ENCODE results near the gene PCDHB13. TPM values are rescaled to one million over a fixed set of nuclear protein-coding genes. Genes with fewer than 3 reads are reported as not detected.

Gene PCDHB13
- total and polyA plus RNA-seq, 2 of the 4 experiments (the other 2 are of a cell fraction): 0.18 to 0.26 TPM

GRCh38 chr5:141250576-141250975 is 36.9 kb downstream of the PCDHB13 start:
- no peak overlapping the region for H2AK5ac ChIP-seq (ENCODE audit: low read depth, low read length)
- no peak overlapping the region for H3K56ac ChIP-seq (ENCODE audit: extremely low read depth, insufficient read depth, low read length)
- H3K14ac ChIP-seq (replicated peaks; ENCODE audit: low read depth, low read length): no peak overlapping the region
- no peak overlapping the region for H3K27ac ChIP-seq (ENCODE audit: insufficient read depth, low read length)
- H2BK120ac ChIP-seq (ENCODE audit: low read depth, low read length): no peak overlapping the region
- dilution Hi-C loops (cut with HindIII; ENCODE audit: low sequenced_read_pairs, unreplicated experiment): no loop called here
- H3K4me3 ChIP-seq (ENCODE audit: insufficient read depth, low read depth, low read length): no peak overlapping the region
- ATAC-seq (ENCODE audit: low read depth): no peak
- no peak overlapping the region for H4K5ac ChIP-seq (ENCODE audit: low read depth, low read length)
- no peak overlapping the region for H3K4me2 ChIP-seq (ENCODE audit: low read depth, low read length)
- in situ Hi-C loops (cut with MboI; ENCODE audit: low sequenced_read_pairs): no loop called here
- no peak for DNase-seq
- H2BK5ac ChIP-seq (ENCODE audit: low read depth, low read length, poor library complexity, severe bottlenecking): no peak overlapping the region
- no peak overlapping the region for H3K23ac ChIP-seq (ENCODE audit: low read depth, low read length)
- no peaks in the 10 kb centered on the region for H3K36me3 ChIP-seq (ENCODE audit: control insufficient read depth, insufficient read depth, low read length)
- no peak for TF ChIP-seq RCOR1 (IDR thresholded peaks at IDR 0.05; ENCODE audit: insufficient replicate concordance, low read length)
- TF ChIP-seq SMC3 (IDR thresholded peaks at IDR 0.05; ENCODE audit: low read depth, low read length): no peak
- TF ChIP-seq, protein P1, sequence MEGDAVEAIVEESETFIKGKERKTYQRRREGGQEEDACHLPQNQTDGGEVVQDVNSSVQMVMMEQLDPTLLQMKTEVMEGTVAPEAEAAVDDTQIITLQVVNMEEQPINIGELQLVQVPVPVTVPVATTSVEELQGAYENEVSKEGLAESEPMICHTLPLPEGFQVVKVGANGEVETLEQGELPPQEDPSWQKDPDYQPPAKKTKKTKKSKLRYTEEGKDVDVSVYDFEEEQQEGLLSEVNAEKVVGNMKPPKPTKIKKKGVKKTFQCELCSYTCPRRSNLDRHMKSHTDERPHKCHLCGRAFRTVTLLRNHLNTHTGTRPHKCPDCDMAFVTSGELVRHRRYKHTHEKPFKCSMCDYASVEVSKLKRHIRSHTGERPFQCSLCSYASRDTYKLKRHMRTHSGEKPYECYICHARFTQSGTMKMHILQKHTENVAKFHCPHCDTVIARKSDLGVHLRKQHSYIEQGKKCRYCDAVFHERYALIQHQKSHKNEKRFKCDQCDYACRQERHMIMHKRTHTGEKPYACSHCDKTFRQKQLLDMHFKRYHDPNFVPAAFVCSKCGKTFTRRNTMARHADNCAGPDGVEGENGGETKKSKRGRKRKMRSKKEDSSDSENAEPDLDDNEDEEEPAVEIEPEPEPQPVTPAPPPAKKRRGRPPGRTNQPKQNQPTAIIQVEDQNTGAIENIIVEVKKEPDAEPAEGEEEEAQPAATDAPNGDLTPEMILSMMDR (conservative IDR thresholded peaks at IDR 0.05; ENCODE audit: low read depth, low read length): no peak
- no peak for TF ChIP-seq POLR2A (IDR thresholded peaks at IDR 0.05; ENCODE audit: low read depth, low read length)
- TF ChIP-seq BHLHE40 (IDR thresholded peaks at IDR 0.05; ENCODE audit: low read depth, low read length): no peak
- TF ChIP-seq FOS (IDR thresholded peaks at IDR 0.05; ENCODE audit: low read depth, low read length): no peak
- no peak for TF ChIP-seq RAD21 (IDR thresholded peaks at IDR 0.05; ENCODE audit: low read length)
- no peak for TF ChIP-seq CHD1 (IDR thresholded peaks at IDR 0.05; ENCODE audit: low read depth, low read length)
- TF ChIP-seq NFE2L2 (IDR thresholded peaks at IDR 0.05; ENCODE audit: low read depth, low read length): no peak
- H3K27me3 ChIP-seq (ENCODE audit: control insufficient read depth, insufficient read depth, low read length): no peaks in the 10 kb centered on the region
- H3K9ac ChIP-seq (ENCODE audit: low read depth, low read length): no peak overlapping the region
- no peak overlapping the region for H4K8ac ChIP-seq (ENCODE audit: low read depth in 2 of 2, low read length in 2 of 2)
- CTCF ChIA-PET: interaction anchor here (0.6 kb wide), 1 partner anchor 18 kb away, joined by 4 read pairs; no protein-coding TSS in a partner anchor
- H3K9me3 ChIP-seq (ENCODE audit: control insufficient read depth, insufficient read depth, low read length): peaks cover 31% of the 10 kb centered on the region
- no peaks in the 10 kb centered on the region for H3K4me1 ChIP-seq (ENCODE audit: control insufficient read depth, insufficient read depth, low read length)
- no peak overlapping the region for H2BK15ac ChIP-seq (ENCODE audit: low read depth, low read length)
- POLR2A ChIA-PET (ENCODE audit: unreplicated experiment): no interaction called here
- H2AFZ ChIP-seq (replicated peaks; ENCODE audit: low read length, poor library complexity): no peak overlapping the region
- H3K9me1 ChIP-seq (ENCODE audit: insufficient read depth, low read length): no peaks in the 10 kb centered on the region
- intact Hi-C loops (cut with micrococcal nuclease): no loop called here
- no peak overlapping the region for H2BK20ac ChIP-seq (ENCODE audit: low read depth, low read length)
- no peak overlapping the region for H3K18ac ChIP-seq (ENCODE audit: low read depth, low read length)
- no peak overlapping the region for H2AK9ac ChIP-seq (replicated peaks; ENCODE audit: low read depth, low read length, poor library complexity)
- H3K79me1 ChIP-seq (ENCODE audit: low read depth in 1 of 2, low read length in 2 of 2): no peaks in the 10 kb centered on the region
- H4K91ac ChIP-seq (ENCODE audit: insufficient read depth, low read depth, low read length): no peak overlapping the region
- no TSS peak for BruUV-seq (replicated peaks)
- H4K20me1 ChIP-seq (ENCODE audit: insufficient read depth, low read length): no peaks in the 10 kb centered on the region
- H3K4ac ChIP-seq (ENCODE audit: low read depth, low read length): no peak overlapping the region
